ENCODE data around the gene INTS1. TPM values are rescaled to one million over a fixed set of nuclear protein-coding genes. Genes with fewer than 3 reads are reported as not detected.

The INTS1 gene
- total and polyA plus RNA-seq, 3 donors from 2014 or later, result 142 to 185 (median 142) TPM

GRCh38 chr7:1533547-1534329 lies 29.5 kb upstream of the INTS1 start:
- 80 to 91% methylated on average over 13 to 24 of the region's 24 CpGs for WGBS, 2 donors
- H3K4me3 ChIP-seq, result no peak overlapping the region
- intact Hi-C loops (cut with DNase I; ENCODE audit: low total_unique reads), result no loop called here
- peak overlapping the region; percentile 78 to 90 for H3K27ac ChIP-seq
- H3K9me3 ChIP-seq, result no peaks in the 10 kb centered on the region
- H3K36me3 ChIP-seq (ENCODE audit: low read depth, missing control alignments), result no peaks in the 10 kb centered on the region
- H3K4me1 ChIP-seq, result peaks cover 41% of the 10 kb centered on the region
- no peak for DNase-seq
- H3K27me3 ChIP-seq, result no peaks in the 10 kb centered on the region
- TF ChIP-seq CTCF (IDR thresholded peaks at IDR 0.05), result no peak
- no peak for TF ChIP-seq POLR2A (IDR thresholded peaks at IDR 0.05)

GRCh38 chr7:1533255-1533546 lies 29.0 kb upstream of the INTS1 start:
- Histone ChIP-seq H3K9me3 (no peaks in the 10 kb centered on the region), H3K4me1 (peaks cover 36% of the 10 kb centered on the region), H3K36me3 (ENCODE audit: low read depth, missing control alignments) (no peaks in the 10 kb centered on the region), H3K27ac (peak overlapping the region; percentile 78 to 90), H3K27me3 (no peaks in the 10 kb centered on the region), H3K4me3 (no peak overlapping the region)
- TF ChIP-seq CTCF (IDR thresholded peaks at IDR 0.05), result no peak
- TF ChIP-seq POLR2A (IDR thresholded peaks at IDR 0.05), result no peak
- intact Hi-C loops (cut with DNase I; ENCODE audit: low total_unique reads), result no loop called here
- DNase-seq, result no peak
- WGBS, 2 donors, result 67 to 71% methylated on average over 5 to 9 of the region's 9 CpGs

DNA sequence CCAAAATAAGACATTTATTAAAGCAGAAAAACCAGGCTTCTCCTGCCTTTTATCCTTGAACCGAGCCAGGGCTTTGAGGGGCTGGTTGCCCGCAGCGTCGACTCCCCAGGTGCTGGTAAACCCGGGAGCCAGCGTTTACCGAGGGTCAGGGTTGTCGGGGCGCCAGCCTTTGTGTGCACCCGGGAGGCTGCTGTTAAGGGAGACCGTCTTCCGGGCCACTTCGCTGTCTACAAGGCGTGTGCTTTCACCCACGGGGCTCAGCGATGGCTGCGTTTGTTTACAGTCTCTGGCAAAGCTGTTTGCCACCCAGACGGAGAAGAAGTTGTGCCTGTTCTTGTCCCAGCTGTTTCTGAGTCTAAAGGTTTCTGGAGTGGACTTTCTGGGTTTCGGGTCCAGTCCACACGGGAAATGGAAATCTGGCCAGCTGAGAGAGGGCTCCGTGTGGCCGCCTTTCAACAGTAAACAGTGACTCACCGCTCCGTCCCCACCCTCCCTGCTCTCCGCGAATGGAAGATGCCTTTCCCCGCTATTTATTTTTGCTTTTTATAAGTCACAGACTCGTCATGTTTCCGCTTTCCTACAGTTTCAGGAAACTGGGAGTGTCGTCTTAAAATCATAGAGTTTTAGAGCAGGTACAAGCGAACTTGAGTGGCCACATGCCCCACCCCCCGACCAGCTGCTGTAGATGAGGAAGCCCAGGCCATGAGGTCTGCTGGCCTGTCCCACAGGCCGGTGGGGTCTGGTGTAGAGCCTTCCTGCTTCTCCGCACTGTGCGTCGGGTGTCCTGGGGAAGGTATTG lies 28.5 kb upstream of the INTS1 start:
- WGBS, 2 donors, result 36% methylated on average over 32 to 36 of the region's 36 CpGs
- H3K9me3 ChIP-seq, result no peaks in the 10 kb centered on the region
- peak overlapping the region; percentile 78 to 90 for H3K27ac ChIP-seq
- peak overlapping the region in 1 of 2 donors; percentile 49 for H3K4me3 ChIP-seq
- no peaks in the 10 kb centered on the region for H3K36me3 ChIP-seq (ENCODE audit: low read depth, missing control alignments)
- no peaks in the 10 kb centered on the region for H3K27me3 ChIP-seq
- H3K4me1 ChIP-seq, result peaks cover 31% of the 10 kb centered on the region
- peak; percentile 78 for DNase-seq
- TF ChIP-seq CTCF (IDR thresholded peaks at IDR 0.05) (no peak), POLR2A (IDR thresholded peaks at IDR 0.05) (no peak)
- intact Hi-C loops (cut with DNase I; ENCODE audit: low total_unique reads), result no loop called here

DNA sequence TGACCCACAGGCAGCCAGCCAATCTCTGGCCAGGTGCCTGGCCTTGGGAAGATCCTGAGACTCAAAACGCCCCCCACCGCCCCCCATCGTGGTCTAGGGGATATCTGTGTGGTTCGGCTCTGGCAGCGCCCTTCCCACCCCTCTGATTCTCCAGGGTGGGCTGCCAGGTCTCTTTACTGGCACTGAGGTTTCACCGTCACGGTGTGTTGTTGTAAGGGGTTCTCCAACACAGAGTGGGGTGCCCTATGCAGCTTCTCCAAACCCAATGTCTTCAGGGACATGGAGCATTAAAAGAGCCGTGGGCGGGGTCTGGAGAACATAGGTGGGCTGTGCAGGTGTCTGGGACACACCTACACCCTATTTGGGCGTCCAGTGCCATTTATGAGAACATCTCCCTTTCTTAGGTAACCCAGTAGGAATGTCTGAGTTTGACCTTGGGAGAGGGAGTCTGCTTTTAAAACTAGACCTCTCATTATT lies 27.8 kb upstream of the INTS1 start:
- H3K36me3 ChIP-seq (ENCODE audit: low read depth, missing control alignments), result no peaks in the 10 kb centered on the region
- no peaks in the 10 kb centered on the region for H3K9me3 ChIP-seq
- H3K4me3 ChIP-seq, result peak overlapping the region in 1 of 2 donors; percentile 49
- no peaks in the 10 kb centered on the region for H3K27me3 ChIP-seq
- no peak for DNase-seq
- TF ChIP-seq CTCF (IDR thresholded peaks at IDR 0.05), result no peak
- TF ChIP-seq POLR2A (IDR thresholded peaks at IDR 0.05), result no peak
- H3K4me1 ChIP-seq, result peaks cover 25% of the 10 kb centered on the region
- 24 to 43% methylated on average over 9 to 10 of the region's 10 CpGs for WGBS, 2 donors
- peak overlapping the region; percentile 78 to 90 for H3K27ac ChIP-seq
- intact Hi-C loops (cut with DNase I; ENCODE audit: low total_unique reads), result no loop called here

Data from testis (tissue), 3 donors.